DOHH2 (cell line): ENCODE data around the gene CHST13.

Experiments used
- H3F3A ChIP-seq: fragments of 200-600 bp; sonication (generic), shearing (Covaris generic); 2 replicates; pipeline ENCODE4 v1.6.0; 2016; ENCODE audit warnings: antibody characterized with exemption, mild to moderate bottlenecking; ENCODE audit not compliant: control insufficient read depth, insufficient read depth
- H3K27ac ChIP-seq: fragments of 200-600 bp; sonication (generic); 2 replicates; pipeline ENCODE4 v1.5.1; 2014; ENCODE audit warnings: low read depth, mild to moderate bottlenecking, low read length, moderate library complexity
- H3K27me3 ChIP-seq: fragments of 200-600 bp; sonication (generic); 2 replicates; pipeline ENCODE4 v1.6.1; 2014; ENCODE audit warnings: mild to moderate bottlenecking, low read length, mixed read lengths; ENCODE audit not compliant: control insufficient read depth
- H3K36me3 ChIP-seq: fragments of 200-600 bp; sonication (generic); 2 replicates; pipeline ENCODE4 v1.6.1; 2014; ENCODE audit warnings: mild to moderate bottlenecking, low read length, moderate library complexity, mixed read lengths; ENCODE audit not compliant: control insufficient read depth
- H3K4me1 ChIP-seq: fragments of 200-600 bp; sonication (generic); 2 replicates; pipeline ENCODE4 v1.6.1; 2014; ENCODE audit warnings: mild to moderate bottlenecking, low read length, mixed read lengths; ENCODE audit not compliant: control insufficient read depth
- H3K4me2 ChIP-seq: fragments of 200-600 bp; sonication (generic); 2 replicates; pipeline ENCODE4 v1.6.0; 2014; ENCODE audit warnings: mild to moderate bottlenecking, low read length, moderate library complexity
- H3K4me3 ChIP-seq: fragments of 200-600 bp; sonication (generic); 2 replicates; pipeline ENCODE4 v1.5.1; 2014; ENCODE audit warnings: mild to moderate bottlenecking, low read length, mixed read lengths
- H3K79me2 ChIP-seq: fragments of 200-600 bp; sonication (generic); 2 replicates; pipeline ENCODE4 v1.6.1; 2014; ENCODE audit warnings: mild to moderate bottlenecking, low read length, mixed read lengths; ENCODE audit not compliant: control insufficient read depth
- H3K9me2 ChIP-seq: fragments of 200-600 bp; sonication (generic); replicated peaks from 2 replicates; pipeline ENCODE4 v1.6.1; 2014; ENCODE audit warnings: mild to moderate bottlenecking, low read length, mixed read lengths; ENCODE audit not compliant: control insufficient read depth
- H3K9me3 ChIP-seq: fragments of 200-600 bp; sonication (generic); 2 replicates; pipeline ENCODE4 v1.6.1; 2014; ENCODE audit warnings: antibody characterized with exemption, low read length, mixed read lengths; ENCODE audit not compliant: control insufficient read depth, insufficient read depth
- H4K20me1 ChIP-seq: fragments of 200-600 bp; sonication (generic); 2 replicates; pipeline ENCODE4 v1.6.0; 2014; ENCODE audit warnings: low read depth, mild to moderate bottlenecking, antibody characterized with exemption, low read length, moderate library complexity; ENCODE audit not compliant: control insufficient read depth, insufficient read depth
- CTCF ChIP-seq: fragments of 200-600 bp; sonication (generic); IDR thresholded peaks from one replicate; pipeline ENCODE4 v1.5.1; 2014; ENCODE audit warnings: antibody characterized with exemption, mild to moderate bottlenecking, low read depth, low read length; ENCODE audit not compliant: poor library complexity, severe bottlenecking
- EZH2phosphoT487 ChIP-seq: fragments of 200-600 bp; sonication (generic); IDR thresholded peaks from 2 replicates; pipeline ENCODE4 v1.6.1; 2017; ENCODE audit warnings: borderline replicate concordance, mild to moderate bottlenecking, antibody characterized with exemption, low read length, moderate library complexity, mixed read lengths

The CHST13 gene

GRCh38 chr3:126479642-126480041 is 44.3 kb upstream of the CHST13 start:
- Histone ChIP-seq H3K36me3 (peaks cover 4% of the 10 kb centered on the region), H3K27ac (no peak overlapping the region), H3K4me2 (no peak overlapping the region), H3K27me3 (no peaks in the 10 kb centered on the region), H3K9me2 (no peaks in the 10 kb centered on the region), H3F3A (0 out of 2 replicates have a peak, but pooled peaks cover 2% of the 10 kb centered on the region), H3K4me1 (peaks cover 6% of the 10 kb centered on the region), H3K4me3 (no peak overlapping the region), H4K20me1 (no peaks in the 10 kb centered on the region), H3K79me2 (peaks cover 5% of the 10 kb centered on the region), H3K9me3 (no peaks in the 10 kb centered on the region)
- TF ChIP-seq EZH2phosphoT487 (no peak), CTCF (no peak)

- TF ChIP-seq CTCF (no peak), EZH2phosphoT487 (no peak)
- H3K9me3 ChIP-seq: no peaks in the 10 kb centered on the region
- H3K4me2 ChIP-seq: no peak overlapping the region
Measured at GRCh38 chr3:126480206-126480605, 43.7 kb upstream of the CHST13 start.

GRCh38 chr3:126480861-126481260 is 43.1 kb upstream of the CHST13 start:
- Histone ChIP-seq H3K4me3 (no peak overlapping the region), H3K9me2 (no peaks in the 10 kb centered on the region), H3F3A (0 out of 2 replicates have a peak, but pooled peaks cover 2% of the 10 kb centered on the region), H3K36me3 (no peaks in the 10 kb centered on the region), H3K4me1 (peaks cover 6% of the 10 kb centered on the region), H4K20me1 (no peaks in the 10 kb centered on the region), H3K9me3 (no peaks in the 10 kb centered on the region), H3K27me3 (no peaks in the 10 kb centered on the region), H3K79me2 (no peaks in the 10 kb centered on the region), H3K4me2 (no peak overlapping the region), H3K27ac (no peak overlapping the region)
- TF ChIP-seq CTCF: no peak
- no peak for TF ChIP-seq EZH2phosphoT487

More at GRCh38 chr3:126480206-126480605, 43.7 kb upstream of the CHST13 start:
- H4K20me1 ChIP-seq: no peaks in the 10 kb centered on the region
- peaks cover 6% of the 10 kb centered on the region for H3K4me1 ChIP-seq
- 0 out of 2 replicates have a peak, but pooled peaks cover 2% of the 10 kb centered on the region for H3F3A ChIP-seq
- H3K4me3 ChIP-seq: no peak overlapping the region
- H3K79me2 ChIP-seq: no peaks in the 10 kb centered on the region; the same call in 1 of the 2 replicates
- H3K9me2 ChIP-seq: no peaks in the 10 kb centered on the region
- H3K27me3 ChIP-seq: no peaks in the 10 kb centered on the region
- H3K27ac ChIP-seq: no peak overlapping the region
- H3K36me3 ChIP-seq: no peaks in the 10 kb centered on the region
